ENCODE results near the gene ITGB3BP.

DNA sequence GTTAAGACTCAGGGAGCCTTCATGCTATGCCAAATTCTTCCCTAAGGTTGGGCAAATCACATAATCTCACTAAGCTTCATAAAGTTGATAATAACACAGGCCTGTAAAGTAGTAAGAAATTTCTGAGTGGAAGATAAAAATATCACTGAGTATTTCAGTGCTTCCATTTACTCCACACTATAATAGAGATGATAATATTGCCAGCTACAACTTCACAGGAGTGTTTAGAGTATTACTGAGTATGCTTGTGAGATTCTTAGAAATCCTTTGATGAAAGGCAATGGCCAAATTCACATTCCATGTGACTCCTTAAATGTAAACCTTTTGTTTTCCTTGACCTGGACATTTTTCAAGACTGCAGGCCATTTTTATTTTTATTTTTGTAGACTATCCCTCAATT lies 10.4 kb downstream of the ITGB3BP start:
- TF ChIP-seq CTCF (IDR thresholded peaks at IDR 0.05; ENCODE audit: low read depth, low read length), result no peak
- no peak for TF ChIP-seq EZH2phosphoT487 (IDR thresholded peaks at IDR 0.05; ENCODE audit: low read depth)
